Measurements from ENCODE around the gene ANKS1A.

DNA sequence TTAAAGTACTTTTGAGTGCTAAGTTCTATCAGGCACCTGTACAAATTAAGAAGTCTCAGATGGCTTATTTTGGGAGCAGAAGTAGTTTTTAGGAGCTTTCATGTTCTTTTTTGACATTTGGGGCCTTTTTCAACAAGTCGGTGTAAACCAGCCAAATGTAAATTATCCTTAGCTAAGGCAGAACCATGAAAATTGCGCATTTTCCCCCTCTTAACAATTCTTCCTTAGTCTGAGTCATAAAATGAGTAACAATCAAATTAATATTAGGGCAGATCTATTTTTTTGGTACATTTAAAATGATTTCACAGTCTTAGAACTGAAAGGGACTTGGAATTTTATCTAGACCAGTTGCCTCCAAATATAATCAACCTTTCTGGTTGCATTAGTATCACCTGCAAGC, 87.2 kb downstream of the ANKS1A start:
- TF ChIP-seq, protein P1, sequence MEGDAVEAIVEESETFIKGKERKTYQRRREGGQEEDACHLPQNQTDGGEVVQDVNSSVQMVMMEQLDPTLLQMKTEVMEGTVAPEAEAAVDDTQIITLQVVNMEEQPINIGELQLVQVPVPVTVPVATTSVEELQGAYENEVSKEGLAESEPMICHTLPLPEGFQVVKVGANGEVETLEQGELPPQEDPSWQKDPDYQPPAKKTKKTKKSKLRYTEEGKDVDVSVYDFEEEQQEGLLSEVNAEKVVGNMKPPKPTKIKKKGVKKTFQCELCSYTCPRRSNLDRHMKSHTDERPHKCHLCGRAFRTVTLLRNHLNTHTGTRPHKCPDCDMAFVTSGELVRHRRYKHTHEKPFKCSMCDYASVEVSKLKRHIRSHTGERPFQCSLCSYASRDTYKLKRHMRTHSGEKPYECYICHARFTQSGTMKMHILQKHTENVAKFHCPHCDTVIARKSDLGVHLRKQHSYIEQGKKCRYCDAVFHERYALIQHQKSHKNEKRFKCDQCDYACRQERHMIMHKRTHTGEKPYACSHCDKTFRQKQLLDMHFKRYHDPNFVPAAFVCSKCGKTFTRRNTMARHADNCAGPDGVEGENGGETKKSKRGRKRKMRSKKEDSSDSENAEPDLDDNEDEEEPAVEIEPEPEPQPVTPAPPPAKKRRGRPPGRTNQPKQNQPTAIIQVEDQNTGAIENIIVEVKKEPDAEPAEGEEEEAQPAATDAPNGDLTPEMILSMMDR (IDR thresholded peaks at IDR 0.05; ENCODE audit: low read depth, low read length, poor library complexity, severe bottlenecking) = no peak
- no peak for TF ChIP-seq EZH2phosphoT487 (IDR thresholded peaks at IDR 0.05; ENCODE audit: borderline replicate concordance, low read length)
